Measurements from ENCODE around the gene ECD. TPM values are rescaled to one million over a fixed set of nuclear protein-coding genes. Genes with fewer than 3 reads are reported as not detected.

ECD gene
- total RNA-seq, 1 donor from 2014 or later, result 15.8 TPM

GRCh38 chr10:73168465-73168803 is 626 bp upstream of the ECD start:
- Histone ChIP-seq H3K27me3 (ENCODE audit: low read depth) (no peaks in the 10 kb centered on the region), H3K36me3 (peaks cover 7% of the 10 kb centered on the region), H3K9me3 (replicated peaks) (no peaks in the 10 kb centered on the region), H3K4me3 (peak overlapping the region; percentile 89), H3K4me1 (peaks cover 52% of the 10 kb centered on the region), H3K27ac (replicated peaks) (peak overlapping the region; percentile 96)
- no peak for TF ChIP-seq CTCF (IDR thresholded peaks at IDR 0.05; ENCODE audit: borderline replicate concordance)
- intact Hi-C loops (cut with micrococcal nuclease), result no loop called here
- DNase-seq, result no peak

- no peaks in the 10 kb centered on the region for H3K9me3 ChIP-seq (replicated peaks)
- intact Hi-C loops (cut with micrococcal nuclease), result no loop called here
- peak overlapping the region; percentile 96 for H3K27ac ChIP-seq (replicated peaks)
- no peaks in the 10 kb centered on the region for H3K27me3 ChIP-seq (ENCODE audit: low read depth)
- H3K4me1 ChIP-seq, result peaks cover 60% of the 10 kb centered on the region
- no peak for TF ChIP-seq CTCF (IDR thresholded peaks at IDR 0.05; ENCODE audit: borderline replicate concordance)
- DNase-seq, result no peak
- H3K4me3 ChIP-seq, result peak overlapping the region; percentile 89
- peaks cover 18% of the 10 kb centered on the region for H3K36me3 ChIP-seq
These were observed 388 bp downstream of the ECD start for GRCh38 chr10:73167458-73167782.

GRCh38 chr10:73166972-73167371 is 836 bp downstream of the ECD start:
- Histone ChIP-seq H3K4me3 (peak overlapping the region; percentile 89), H3K27ac (replicated peaks) (peak overlapping the region; percentile 96), H3K36me3 (peaks cover 22% of the 10 kb centered on the region), H3K4me1 (peaks cover 65% of the 10 kb centered on the region), H3K27me3 (ENCODE audit: low read depth) (no peaks in the 10 kb centered on the region), H3K9me3 (replicated peaks) (no peaks in the 10 kb centered on the region)
- TF ChIP-seq CTCF (IDR thresholded peaks at IDR 0.05; ENCODE audit: borderline replicate concordance), result no peak
- DNase-seq, result no peak
- intact Hi-C loops (cut with micrococcal nuclease), result no loop called here

- no peak for DNase-seq
- H3K27me3 ChIP-seq (ENCODE audit: low read depth), result no peaks in the 10 kb centered on the region
- H3K4me1 ChIP-seq, result peaks cover 60% of the 10 kb centered on the region
- H3K4me3 ChIP-seq, result no peak overlapping the region
- TF ChIP-seq CTCF (IDR thresholded peaks at IDR 0.05; ENCODE audit: borderline replicate concordance), result no peak
- no peaks in the 10 kb centered on the region for H3K9me3 ChIP-seq (replicated peaks)
- H3K27ac ChIP-seq (replicated peaks), result no peak overlapping the region
- intact Hi-C loops (cut with micrococcal nuclease), result no loop called here
- H3K36me3 ChIP-seq, result peaks cover 44% of the 10 kb centered on the region
These were observed 4.7 kb downstream of the ECD start for GRCh38 chr10:73163096-73163495.

- Histone ChIP-seq H3K27me3 (ENCODE audit: low read depth) (no peaks in the 10 kb centered on the region), H3K36me3 (peaks cover 58% of the 10 kb centered on the region), H3K4me3 (no peak overlapping the region), H3K27ac (replicated peaks) (no peak overlapping the region), H3K4me1 (peaks cover 47% of the 10 kb centered on the region), H3K9me3 (replicated peaks) (no peaks in the 10 kb centered on the region)
- intact Hi-C loops (cut with micrococcal nuclease), result no loop called here
- TF ChIP-seq CTCF (IDR thresholded peaks at IDR 0.05; ENCODE audit: borderline replicate concordance), result no peak
- DNase-seq, result no peak
These were observed 6.1 kb downstream of the ECD start for GRCh38 chr10:73161662-73162061.

GRCh38 chr10:73161079-73161478 is 6.7 kb downstream of the ECD start:
- no peak for DNase-seq
- no peak overlapping the region for H3K4me3 ChIP-seq
- H3K36me3 ChIP-seq, result peaks cover 64% of the 10 kb centered on the region
- no peaks in the 10 kb centered on the region for H3K27me3 ChIP-seq (ENCODE audit: low read depth)
- intact Hi-C loops (cut with micrococcal nuclease), result no loop called here
- peaks cover 41% of the 10 kb centered on the region for H3K4me1 ChIP-seq
- no peak for TF ChIP-seq CTCF (IDR thresholded peaks at IDR 0.05; ENCODE audit: borderline replicate concordance)
- H3K9me3 ChIP-seq (replicated peaks), result no peaks in the 10 kb centered on the region
- H3K27ac ChIP-seq (replicated peaks), result no peak overlapping the region

All from left ventricle myocardium inferior (tissue), 1 donor.